Right lobe of liver (tissue), 4 donors: ENCODE measurements around the gene SEC31A.

Source experiments
- CTCF ChIP-seq, 4 donors: fragments of 200-600 bp in 3 of 4; fragments of 450-650 bp in 1 of 4; IDR thresholded peaks; one replicate each; pipeline versions ENCODE4 v1.5.1 to v1.8.0; 2016 to 2022; ENCODE audit warnings: antibody characterized with exemption in 4 of 4, mild to moderate bottlenecking in 2 of 4
- POLR2A ChIP-seq: fragments of 450-650 bp; IDR thresholded peaks from one replicate; pipeline ENCODE4 v1.6.1; 2017; ENCODE audit warnings: antibody characterized with exemption, mild to moderate bottlenecking
- donor health status: DM: no; HTN: no; CAD: no.
- donor health status: DM: no; HTN: no; CAD: no.
- donor health status: DM: no; HTN: yes; CAD: no.

GRCh38 chr4:82823062-82823461, 67.9 kb downstream of the SEC31A start:
- TF ChIP-seq POLR2A: no peak
- no peak for TF ChIP-seq CTCF (IDR thresholded peaks at IDR 0.05)
